ENCODE measurements around the gene LIPK. TPM values are rescaled to one million over a fixed set of nuclear protein-coding genes. Genes with fewer than 3 reads are reported as not detected.

The LIPK gene
- total RNA-seq, 1 donor from 2014 or later, result not detected

GRCh38 chr10:88759366-88760101 is 53.5 kb downstream of the LIPK start, which contains the start of gene LIPN:
LIPN (plus strand) TSS chr10:88760020; CDS start chr10:88761406, 1,386 bp downstream.
- intact Hi-C loops (cut with DNase I), result no loop called here
- Histone ChIP-seq H3K36me3 (no peaks in the 10 kb centered on the region), H3K27me3 (no peaks in the 10 kb centered on the region), H3K4me3 (no peak within 1 kb of the TSS), H3K9me3 (no peaks in the 10 kb centered on the region), H3K4me1 (no peaks in the 10 kb centered on the region), H3K27ac (peak within 1 kb of the TSS; percentile 44)
- peak; percentile 97 for ATAC-seq
- no peak for DNase-seq
- TF ChIP-seq CTCF (IDR thresholded peaks at IDR 0.05), result no peak

GRCh38 chr10:88762906-88763305 is 56.9 kb downstream of the LIPK start:
- Histone ChIP-seq H3K4me3 (no peak overlapping the region), H3K4me1 (no peaks in the 10 kb centered on the region), H3K9me3 (no peaks in the 10 kb centered on the region), H3K27me3 (no peaks in the 10 kb centered on the region), H3K36me3 (no peaks in the 10 kb centered on the region), H3K27ac (no peak overlapping the region)
- ATAC-seq, result no peak
- no peak for DNase-seq
- no peak for TF ChIP-seq CTCF (IDR thresholded peaks at IDR 0.05)
- intact Hi-C loops (cut with DNase I), result no loop called here

GRCh38 chr10:88763441-88763840 is 57.4 kb downstream of the LIPK start:
- Histone ChIP-seq H3K4me1 (no peaks in the 10 kb centered on the region), H3K36me3 (no peaks in the 10 kb centered on the region), H3K27ac (no peak overlapping the region), H3K4me3 (no peak overlapping the region), H3K9me3 (no peaks in the 10 kb centered on the region), H3K27me3 (no peaks in the 10 kb centered on the region)
- no peak for ATAC-seq
- intact Hi-C loops (cut with DNase I), result no loop called here
- no peak for TF ChIP-seq CTCF (IDR thresholded peaks at IDR 0.05)
- DNase-seq, result no peak

- Histone ChIP-seq H3K9me3 (no peaks in the 10 kb centered on the region), H3K4me3 (no peak overlapping the region), H3K4me1 (no peaks in the 10 kb centered on the region), H3K27me3 (no peaks in the 10 kb centered on the region), H3K27ac (no peak overlapping the region), H3K36me3 (no peaks in the 10 kb centered on the region)
- no peak for ATAC-seq
- DNase-seq, result no peak
- intact Hi-C loops (cut with DNase I), result no loop called here
- TF ChIP-seq CTCF (IDR thresholded peaks at IDR 0.05), result no peak
Observed at GRCh38 chr10:88764110-88764509, 58.1 kb downstream of the LIPK start.

GRCh38 chr10:88765816-88766215 is 59.8 kb downstream of the LIPK start:
- no peaks in the 10 kb centered on the region for H3K27me3 ChIP-seq
- intact Hi-C loops (cut with DNase I), result no loop called here
- DNase-seq (no peak), ATAC-seq (peak; percentile 36)
- no peaks in the 10 kb centered on the region for H3K9me3 ChIP-seq
- TF ChIP-seq CTCF (IDR thresholded peaks at IDR 0.05), result no peak
- H3K27ac ChIP-seq, result no peak overlapping the region
- H3K4me3 ChIP-seq, result no peak overlapping the region
- H3K36me3 ChIP-seq, result no peaks in the 10 kb centered on the region
- H3K4me1 ChIP-seq, result no peaks in the 10 kb centered on the region

Data from upper lobe of right lung (tissue), 1 donor.